Measurements from ENCODE around the gene GPHN.

GRCh38 chr14:67195279-67195678 lies 687.3 kb downstream of the GPHN start:
- TF ChIP-seq CREB1 (IDR thresholded peaks at IDR 0.05; ENCODE audit: low read depth) (no peak), CREM (IDR thresholded peaks at IDR 0.05; ENCODE audit: low read depth) (no peak)
